Right ventricle myocardium superior (tissue), 1 donor: ENCODE measurements around the gene UFL1. TPM values are rescaled to one million over a fixed set of nuclear protein-coding genes. Genes with fewer than 3 reads are reported as not detected.
"Not testable (repeated sequence)": the region's sequence is repeated elsewhere in the genome, so short reads cannot be mapped to it uniquely, and the experiment has no call there.

Experiments used
- ATAC-seq: fragments of 200-7000 bp; cut with Tn5 transposase; one replicate; pipeline ENCODE4 v1.9.1; 2020; ENCODE audit warnings: mild to moderate bottlenecking; ENCODE audit not compliant: poor library complexity
- DNase-seq: peaks from one replicate; pipeline ENCODE4 v3.0.0-alpha.2; 2020
- intact Hi-C: fragments of 100-400 bp; cut with DNase I; formaldehyde crosslinking; loops from one replicate; pipeline ENCODE4 v1.11.2; 2022
- long read RNA-seq: library from polyadenylated mRNA; unstranded; transcript quantifications from one replicate; pipeline ENCODE4 v2.0.0, GENCODE V29; 2021
- total RNA-seq: library from RNA; stranded (reverse); fragmentation: NEBNext Ultra II Directional; extraction: Animal tissue kit (Norgen Biotek cat#: 25700); gene quantifications from one replicate; pipeline ENCODE4 v1.2.1, GENCODE V29; 2021
- donor health status: DM: no; HTN: yes; CAD: no; lungs with severe emphysema.

Gene UFL1
- 20.5 TPM for total RNA-seq
- long read RNA-seq, full-length matches to known transcripts = 23 of 31 reads
- long read RNA-seq, partial matches to known transcripts = 6 of 31 reads
- long read RNA-seq, other reads (novel, unspliced or antisense) = 2 of 31 reads

DNA sequence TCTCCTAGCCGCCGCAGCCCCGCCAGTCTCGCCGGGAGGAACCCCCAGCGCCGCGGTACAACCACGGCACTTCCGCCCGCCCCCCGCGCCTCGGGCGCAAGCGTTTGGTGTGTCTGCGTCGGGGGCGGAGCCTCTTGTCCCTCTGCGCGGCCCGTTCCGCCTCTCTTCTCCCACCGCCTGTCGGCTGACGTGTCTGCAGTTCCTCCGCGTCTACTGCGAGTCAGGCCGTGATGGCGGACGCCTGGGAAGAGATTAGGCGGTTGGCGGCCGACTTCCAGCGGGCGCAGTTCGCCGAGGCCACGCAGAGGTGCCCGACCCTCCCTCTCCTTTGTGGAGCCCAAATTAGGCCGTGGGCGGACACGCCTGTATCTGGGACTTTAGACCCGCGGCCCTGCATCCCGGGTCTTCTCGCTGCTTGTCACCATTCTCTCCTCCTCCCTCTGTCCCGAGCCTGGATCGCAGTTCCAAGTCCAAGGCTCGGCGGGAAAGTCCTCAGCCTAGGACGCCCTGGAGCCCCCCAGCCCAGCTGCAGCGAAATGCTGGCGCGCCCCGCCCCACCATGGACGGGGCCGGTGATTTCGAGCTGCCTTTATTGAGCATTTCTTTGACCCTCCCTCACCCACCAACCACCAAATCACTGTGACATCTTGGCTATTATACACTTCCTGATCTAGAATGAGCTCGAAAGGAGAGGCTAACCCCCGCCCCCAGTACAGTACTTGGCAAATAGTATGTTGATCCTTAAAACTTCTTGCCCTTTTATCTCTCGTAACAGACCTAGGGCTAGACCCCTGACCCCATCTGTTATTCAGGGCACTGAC, at the start of gene UFL1:
Gene UFL1, plus strand, starts transcription at position 163 of the 821 bp plus-strand sequence. Its CDS starts 68 bp downstream, at position 231.
- DNase-seq (peak; percentile 97), ATAC-seq (peak; percentile 100)
- intact Hi-C loops = no loop called here

DNA sequence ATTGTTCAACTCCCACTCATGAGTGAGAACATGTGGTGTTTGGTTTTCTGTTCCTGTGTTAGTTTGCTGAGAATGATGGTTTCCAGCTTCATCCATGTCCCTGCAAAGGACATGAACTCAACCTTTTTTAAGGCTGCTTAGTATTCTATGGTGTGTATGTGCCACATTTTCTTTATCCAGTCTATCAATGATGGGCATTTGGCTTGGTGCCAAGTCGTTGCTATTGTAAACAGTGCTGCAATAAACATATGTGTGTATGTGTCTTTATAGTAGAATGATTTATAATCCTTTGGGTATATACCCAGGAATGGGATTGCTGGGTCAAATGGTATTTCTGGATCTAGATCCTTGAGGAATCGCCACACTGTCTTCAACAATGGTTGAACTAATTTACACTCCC, 49.3 kb upstream of the UFL1 start:
- ATAC-seq, intact Hi-C loops, DNase-seq: not testable (repeated sequence)

DNA sequence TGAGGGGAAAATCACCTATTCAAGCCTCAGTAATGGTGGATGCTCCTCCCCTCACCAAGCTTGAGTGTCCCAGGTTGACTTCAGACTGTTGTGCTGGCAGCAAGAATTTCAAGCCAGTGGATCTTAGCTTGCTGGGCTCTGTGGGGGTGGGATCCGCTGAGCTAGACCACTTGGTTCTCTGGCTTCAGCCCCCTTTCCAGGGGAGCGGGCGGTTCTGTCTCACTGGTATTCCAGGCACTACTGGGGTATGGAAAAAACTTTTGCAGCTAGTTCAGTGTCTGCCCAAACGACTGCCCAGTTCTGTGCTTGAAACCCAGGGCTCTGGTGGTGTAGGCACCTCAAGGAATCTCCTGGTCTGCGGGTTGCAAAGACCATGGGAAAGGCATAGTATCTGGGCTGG, 42.9 kb upstream of the UFL1 start:
- intact Hi-C loops = no loop called here
- ATAC-seq = no peak
- no peak for DNase-seq

DNA sequence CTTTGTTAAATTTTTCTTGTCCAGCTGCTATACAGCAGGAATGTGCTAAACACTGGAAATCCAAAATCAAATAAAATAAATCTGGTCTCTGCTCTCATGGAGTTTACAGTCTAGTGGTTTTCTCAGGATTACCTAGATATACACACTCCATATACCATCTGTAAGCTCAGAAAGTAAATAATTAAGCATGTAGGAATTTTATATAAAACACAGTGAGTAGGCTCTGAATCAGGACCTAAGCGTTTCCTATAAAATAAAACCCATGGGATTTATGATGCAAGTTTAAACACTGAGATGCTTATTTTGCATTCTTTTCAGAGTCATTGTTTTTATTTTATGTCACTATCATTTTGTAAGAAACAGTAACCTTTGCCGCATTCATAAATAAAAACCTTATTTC, 29.7 kb upstream of the UFL1 start:
- no peak for DNase-seq
- intact Hi-C loops = no loop called here
- ATAC-seq = no peak

DNA sequence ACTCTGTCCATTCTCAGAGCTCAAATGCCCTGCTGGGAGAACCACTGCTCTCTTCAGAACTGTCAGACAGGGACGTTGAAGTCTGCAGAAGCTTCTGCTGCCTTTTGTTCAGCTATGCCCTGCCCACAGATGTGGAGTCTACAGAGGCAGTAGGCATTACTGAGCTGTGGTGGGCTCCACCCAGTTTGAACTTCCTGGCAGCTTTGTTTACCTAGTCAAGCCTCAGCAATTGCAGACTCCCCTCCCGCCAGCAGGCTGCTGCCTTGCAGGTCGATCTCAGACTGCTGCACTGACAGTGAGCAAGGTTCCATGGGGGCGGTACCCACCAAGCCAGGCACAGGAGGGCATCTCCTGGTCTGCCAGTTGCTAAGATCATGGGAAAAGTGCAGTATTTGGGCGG, 21.8 kb upstream of the UFL1 start:
- ATAC-seq (no peak), DNase-seq (no peak)
- intact Hi-C loops = no loop called here

DNA sequence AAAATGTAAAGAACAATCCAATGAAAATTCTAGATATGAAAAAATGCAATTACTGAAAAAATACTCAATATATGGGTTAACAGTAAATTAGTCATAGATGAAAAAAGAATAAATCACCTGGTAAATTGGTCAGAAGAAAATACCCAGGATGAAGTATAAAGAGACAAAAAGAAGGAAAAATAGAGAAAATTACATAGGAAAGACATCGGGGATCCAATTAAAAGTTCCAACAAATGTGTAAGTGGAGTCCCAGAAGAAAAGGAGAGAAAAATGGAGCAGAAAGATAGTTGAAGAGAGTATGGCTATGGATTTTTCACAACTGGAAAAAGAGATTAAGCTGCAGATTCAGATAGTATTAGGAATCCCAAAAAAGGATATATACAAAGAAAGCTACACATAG, 18.7 kb upstream of the UFL1 start:
- DNase-seq = no peak
- intact Hi-C loops = no loop called here
- no peak for ATAC-seq

DNA sequence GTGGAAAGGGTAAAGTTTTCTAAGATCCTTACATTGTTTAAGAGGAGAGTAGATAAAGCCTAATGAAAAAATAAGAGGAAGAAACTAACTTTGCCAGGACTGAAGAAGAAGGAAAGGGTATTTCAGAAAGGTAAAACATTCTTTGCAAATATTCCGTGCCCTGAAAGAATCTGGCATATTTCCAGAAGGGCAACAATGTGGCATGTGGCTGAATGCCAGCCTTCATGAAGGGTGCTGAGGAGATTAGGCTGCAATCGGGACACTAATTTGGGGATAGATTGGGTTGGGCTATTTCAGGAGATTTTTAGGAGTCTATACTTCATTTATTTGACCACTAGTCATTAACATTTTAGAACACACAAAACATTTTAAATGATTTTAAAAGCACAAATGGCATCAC, 16.2 kb upstream of the UFL1 start:
- DNase-seq = no peak
- intact Hi-C loops = no loop called here
- ATAC-seq = no peak

DNA sequence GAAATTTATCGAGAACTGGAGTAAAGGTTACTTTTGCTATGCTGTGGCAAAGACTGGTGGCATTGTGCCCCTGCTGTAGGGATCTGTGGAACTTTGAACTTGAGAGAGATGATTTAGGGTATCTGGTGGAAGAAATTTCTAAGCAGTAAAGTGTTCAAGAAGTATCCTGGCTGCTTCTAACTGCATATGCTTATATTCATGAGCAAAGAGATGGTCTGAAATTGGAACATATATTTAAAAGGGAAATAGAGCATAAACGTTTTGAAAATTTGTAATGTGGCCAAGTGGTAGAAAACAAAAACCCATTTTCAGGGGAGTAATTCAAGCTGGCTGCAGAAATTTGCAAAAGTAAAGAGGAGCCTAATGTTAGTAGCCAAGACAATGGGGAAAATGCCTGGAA, 12.3 kb upstream of the UFL1 start:
- intact Hi-C loops = no loop called here
- no peak for DNase-seq
- ATAC-seq = no peak

DNA sequence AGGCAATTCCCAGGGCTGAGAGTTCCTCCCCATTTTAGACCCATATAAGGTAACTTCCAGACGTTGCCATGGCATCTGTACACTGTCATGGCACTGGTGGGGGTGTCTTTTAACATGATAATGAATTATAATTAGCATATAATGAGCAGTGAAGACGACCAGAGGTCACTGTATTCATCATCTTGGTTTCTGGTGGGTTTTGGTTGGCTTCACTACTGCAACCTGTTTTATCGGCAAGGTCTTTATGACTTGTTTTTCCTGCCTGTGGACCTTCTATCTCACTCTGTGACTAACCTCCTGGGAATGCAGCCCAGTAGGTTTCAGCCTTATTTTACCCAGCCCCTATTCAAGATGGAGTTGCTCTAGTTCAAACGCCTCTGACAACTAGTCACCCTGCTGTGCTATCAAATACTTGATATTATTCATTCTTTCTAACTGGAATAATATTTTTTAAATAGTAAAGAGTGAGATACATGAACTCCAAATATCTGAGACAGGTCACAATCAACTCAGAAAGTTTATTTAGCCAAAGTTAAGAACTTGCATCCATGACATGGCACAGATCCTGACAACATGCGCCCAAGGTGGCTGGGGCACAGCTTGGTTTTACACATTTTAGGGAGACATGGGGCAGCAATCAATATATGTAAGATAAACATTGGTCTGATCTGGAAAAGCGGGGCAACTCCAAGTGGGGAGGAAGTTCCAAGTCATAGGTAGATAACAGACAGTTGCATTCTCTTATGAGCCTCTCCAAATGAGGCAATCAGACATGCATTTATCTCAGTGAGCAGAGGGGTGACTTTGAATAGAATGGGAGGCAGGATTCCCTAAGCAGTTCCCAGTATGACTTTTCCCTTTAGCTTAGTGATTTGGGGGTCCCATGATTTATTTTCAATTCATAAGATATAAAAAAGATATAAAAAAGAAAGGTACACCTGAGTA, 1.2 kb upstream of the UFL1 start:
- DNase-seq (no peak), ATAC-seq (no peak)
- intact Hi-C loops = no loop called here

DNA sequence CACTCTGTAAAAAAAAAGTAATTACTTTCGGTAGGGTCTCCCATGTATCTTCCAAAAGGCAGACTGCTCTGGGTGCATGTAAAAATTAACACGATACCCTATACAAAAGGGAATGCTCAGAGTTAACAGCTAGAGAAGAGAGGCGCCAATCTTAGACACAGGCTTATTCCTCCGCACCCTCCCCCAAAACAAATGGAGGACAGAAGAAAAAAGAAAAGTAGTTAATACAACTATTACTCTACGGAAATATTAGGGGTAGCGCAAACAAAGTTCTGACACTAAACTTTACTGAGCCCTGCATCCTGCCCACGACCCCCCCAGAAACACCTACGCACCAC, 331 bp upstream of the UFL1 start:
- intact Hi-C loops = no loop called here
- DNase-seq (no peak), ATAC-seq (peak; percentile 52)

DNA sequence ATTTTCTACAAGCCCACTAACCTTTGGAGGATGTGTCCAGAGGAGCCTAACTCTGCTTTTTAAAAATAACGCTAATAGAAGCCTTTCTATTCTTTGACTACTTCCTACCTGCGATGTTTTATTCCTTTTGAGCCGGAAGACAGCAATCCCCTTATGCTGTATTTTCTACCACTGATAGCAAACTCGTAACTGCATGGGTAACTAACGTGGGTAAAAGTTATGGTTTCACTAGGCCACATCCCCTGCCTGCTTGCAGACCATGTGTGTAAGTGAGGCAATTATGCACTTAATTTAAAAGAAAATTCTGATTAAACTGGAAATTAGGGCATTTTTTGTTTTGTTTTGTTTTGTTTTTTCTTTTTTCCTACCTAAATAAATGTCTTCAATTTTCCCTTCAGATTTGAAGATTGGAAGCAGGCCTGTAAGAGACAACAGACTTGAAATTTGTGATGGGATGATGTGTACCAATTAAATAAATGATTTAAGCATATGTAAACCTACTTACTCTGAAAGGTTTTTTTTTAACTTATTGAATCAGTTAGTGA, 931 bp downstream of the UFL1 start:
- DNase-seq (no peak), ATAC-seq (peak; percentile 20)
- intact Hi-C loops = no loop called here

DNA sequence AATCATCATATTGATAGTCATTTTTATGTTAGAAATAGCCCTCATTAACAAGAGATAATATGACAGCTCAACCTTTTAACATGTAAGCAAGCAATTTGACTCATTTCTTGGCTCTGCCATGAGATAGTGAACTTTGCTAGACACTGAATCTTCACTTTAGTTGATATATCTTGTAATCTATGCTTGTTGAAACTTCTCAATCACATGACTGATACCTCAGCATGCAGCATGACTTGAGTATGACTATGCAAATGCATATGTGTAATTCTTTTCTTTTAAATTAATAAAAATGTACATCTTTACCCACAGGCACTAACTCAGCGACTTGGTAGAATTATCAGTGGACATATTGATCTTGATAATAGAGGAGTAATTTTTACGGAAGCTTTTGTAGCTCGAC, 6.6 kb downstream of the UFL1 start:
- intact Hi-C loops = no loop called here
- DNase-seq = no peak
- ATAC-seq = no peak

DNA sequence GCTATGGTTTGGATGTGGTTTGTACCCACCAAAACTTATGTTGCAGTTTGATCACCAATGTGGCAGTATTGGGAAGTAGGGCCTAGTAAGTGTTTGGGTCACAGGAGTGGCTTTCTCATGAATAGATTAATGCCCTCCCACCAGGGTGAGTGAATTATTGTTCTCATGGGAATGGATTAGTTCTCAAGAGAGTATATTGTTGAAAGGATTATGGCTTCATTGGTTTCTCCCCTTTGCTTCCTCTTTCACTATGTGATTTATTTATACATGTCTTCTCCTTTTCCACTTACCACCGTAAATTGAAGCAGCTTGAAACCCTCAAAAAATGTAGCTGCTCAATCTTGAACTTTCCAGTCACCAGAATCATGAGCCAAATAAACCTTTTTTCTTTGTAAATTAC, 10.8 kb downstream of the UFL1 start:
- ATAC-seq = no peak

DNA sequence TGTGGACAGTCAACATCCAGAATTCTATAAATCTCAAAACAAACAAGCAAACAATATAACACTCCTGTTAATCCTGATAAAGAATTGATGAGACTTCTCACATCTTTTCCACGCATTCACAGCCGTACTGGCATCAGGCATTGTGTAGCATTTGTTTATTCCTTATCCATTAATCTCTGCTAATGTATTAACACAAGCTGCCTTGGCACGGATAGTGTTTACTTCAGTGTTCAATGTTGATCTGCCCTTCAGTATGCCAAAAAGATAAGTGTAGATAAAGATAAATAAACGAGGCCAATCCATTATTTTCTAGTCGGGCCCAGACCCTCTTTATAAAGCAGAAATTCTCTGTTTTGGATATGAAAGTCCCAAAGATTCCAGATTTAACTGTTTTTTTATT, 16.1 kb downstream of the UFL1 start:
- DNase-seq (no peak), ATAC-seq (no peak)
- intact Hi-C loops = no loop called here

More for the DNA sequence above, 10.8 kb downstream of the UFL1 start:
- DNase-seq = no peak
- intact Hi-C loops = no loop called here

DNA sequence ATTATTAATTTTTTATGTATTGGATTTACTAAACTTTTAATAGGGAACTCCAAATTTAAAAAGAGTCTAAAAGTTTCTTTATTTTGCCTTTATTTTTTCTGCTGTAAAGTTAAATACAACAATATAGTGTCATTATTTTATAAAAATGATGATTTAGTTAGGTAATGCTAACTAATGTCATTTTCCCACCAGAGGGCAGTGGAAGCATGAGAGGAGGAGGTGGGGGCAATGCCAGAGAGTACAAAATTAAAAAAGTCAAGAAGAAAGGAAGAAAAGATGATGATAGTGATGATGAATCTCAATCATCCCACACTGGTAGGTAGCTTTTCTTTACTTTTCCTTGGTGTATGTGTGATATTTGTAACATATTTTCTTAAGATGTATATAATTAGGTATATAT, 21.1 kb downstream of the UFL1 start:
- no peak for ATAC-seq
- intact Hi-C loops = no loop called here
- no peak for DNase-seq

DNA sequence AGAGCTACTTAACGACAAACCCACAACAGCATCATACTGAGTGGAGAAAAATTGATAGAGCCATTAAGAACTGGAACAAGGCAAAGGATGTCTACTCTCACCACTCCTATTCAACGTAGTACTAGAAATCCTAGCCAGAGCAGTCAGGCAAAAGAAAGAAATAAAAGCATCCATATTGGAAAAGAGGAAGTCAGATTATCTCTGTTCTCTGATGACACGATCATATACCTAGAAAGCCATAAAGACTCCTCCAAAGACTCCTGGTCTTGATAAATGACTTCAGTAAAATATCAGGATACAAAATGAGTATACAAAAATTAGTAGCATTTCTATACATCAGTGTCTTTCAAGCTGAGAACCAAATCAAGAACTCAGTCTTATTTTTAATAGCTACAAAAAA, 24.3 kb downstream of the UFL1 start:
- intact Hi-C loops = no loop called here
- no peak for ATAC-seq

DNA sequence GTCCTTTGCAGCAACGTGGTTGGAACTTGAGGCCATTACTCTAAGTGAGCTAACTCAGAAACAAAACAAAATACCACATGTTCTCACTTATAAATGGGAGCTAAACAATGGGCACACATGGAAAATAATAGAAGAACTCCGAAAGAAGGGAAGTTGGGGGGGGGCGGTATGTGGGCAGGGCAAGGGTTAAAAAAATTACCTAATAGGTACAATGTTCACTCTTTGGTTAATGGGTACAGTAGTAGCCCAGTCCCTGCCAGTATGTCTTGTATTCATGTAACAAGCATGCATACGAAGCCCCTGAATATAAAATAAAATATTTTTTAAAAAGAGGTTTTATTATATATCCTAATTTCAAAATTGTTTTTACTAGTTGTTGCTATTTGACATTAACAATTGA, 26.0 kb downstream of the UFL1 start:
- intact Hi-C loops = no loop called here
- DNase-seq = no peak
- no peak for ATAC-seq

More for the DNA sequence above, 24.3 kb downstream of the UFL1 start:
- no peak for DNase-seq

DNA sequence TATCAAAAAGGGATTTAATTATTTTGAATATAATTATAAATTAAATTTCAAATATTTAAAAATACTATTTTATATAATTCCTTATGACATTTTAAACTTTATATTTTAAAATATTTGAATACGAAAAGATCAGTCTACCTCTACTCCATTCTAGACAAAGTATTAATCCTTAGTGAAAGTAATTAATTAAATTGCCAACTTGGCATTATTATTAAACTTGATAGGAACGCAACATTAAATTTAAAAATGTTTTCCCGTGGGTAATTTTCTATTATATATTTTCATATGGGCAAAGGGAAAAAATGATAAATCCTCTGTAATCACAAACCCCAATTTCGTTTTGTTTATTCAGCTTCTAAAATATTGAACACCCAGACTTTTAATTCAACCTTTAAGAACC, 33.0 kb downstream of the UFL1 start:
- ATAC-seq = no peak
- intact Hi-C loops = no loop called here
- DNase-seq = no peak

DNA sequence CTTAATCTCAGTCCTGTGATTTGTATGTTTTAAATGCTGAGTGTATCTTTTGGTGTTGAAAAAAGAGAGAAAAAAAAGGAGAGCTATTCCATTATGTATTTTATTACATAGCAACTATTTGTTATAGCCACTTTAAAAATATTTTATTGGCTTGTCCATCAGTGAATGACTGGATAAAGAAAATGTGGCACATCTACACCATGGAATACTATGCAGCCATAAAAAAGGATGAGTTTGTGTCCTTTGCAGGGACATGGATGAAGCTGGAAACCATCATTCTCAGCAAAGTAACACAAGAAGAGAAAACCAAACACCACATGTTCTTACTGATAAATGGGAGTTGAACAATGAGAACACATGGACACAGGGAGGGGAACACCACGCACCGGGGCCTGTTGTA, 38.1 kb downstream of the UFL1 start:
- ATAC-seq, intact Hi-C loops, DNase-seq: not testable (repeated sequence)
